Measurements from ENCODE around the gene KLHL18.
A peak's percentile ranks its signal among the peaks of the same experiment; 100 is the strongest.

The KLHL18 gene

GRCh38 chr3:47370887-47371697 lies 88.3 kb downstream of the KLHL18 start:
- no peaks in the 10 kb centered on the region for H3F3A ChIP-seq (ENCODE audit: low read depth)
- H3K36me3 ChIP-seq (ENCODE audit: insufficient read depth, low read length) = no peaks in the 10 kb centered on the region
- no peak overlapping the region for H2AFZ ChIP-seq (ENCODE audit: low read length)
- H4K20me1 ChIP-seq (ENCODE audit: insufficient read depth, low read length, poor library complexity, severe bottlenecking) = no peaks in the 10 kb centered on the region
- no peaks in the 10 kb centered on the region for H3K27me3 ChIP-seq (ENCODE audit: insufficient read depth, low read length, poor library complexity, severe bottlenecking)
- H3K4me2 ChIP-seq (ENCODE audit: low read depth, low read length, poor library complexity, severe bottlenecking) = no peak overlapping the region
- TF ChIP-seq EZH2phosphoT487 (IDR thresholded peaks at IDR 0.05; ENCODE audit: borderline replicate concordance) = no peak
- TF ChIP-seq CTCF (conservative IDR thresholded peaks at IDR 0.05; ENCODE audit: low read length) = peak; percentile 16; the same call in 1 of the 2 replicates
- H3K9ac ChIP-seq (ENCODE audit: low read depth, low read length, poor library complexity, severe bottlenecking) = no peak overlapping the region
- H3K4me3 ChIP-seq (ENCODE audit: low read length, poor library complexity, severe bottlenecking) = no peak overlapping the region
- no peaks in the 10 kb centered on the region for H3K79me2 ChIP-seq (ENCODE audit: insufficient read depth, low read length)
- H3K9me3 ChIP-seq (ENCODE audit: insufficient read depth, low read depth, low read length) = no peaks in the 10 kb centered on the region
- H3K4me1 ChIP-seq (ENCODE audit: insufficient read depth, low read length, poor library complexity, severe bottlenecking) = no peaks in the 10 kb centered on the region
- H3K9me2 ChIP-seq (replicated peaks; ENCODE audit: low read depth, low read length) = no peaks in the 10 kb centered on the region

GRCh38 chr3:47374587-47374986 lies 91.8 kb downstream of the KLHL18 start:
- Histone ChIP-seq H3K27me3 (ENCODE audit: insufficient read depth, low read length, poor library complexity, severe bottlenecking) (no peaks in the 10 kb centered on the region), H3K4me2 (ENCODE audit: low read depth, low read length, poor library complexity, severe bottlenecking) (no peak overlapping the region), H3K4me1 (ENCODE audit: insufficient read depth, low read length, poor library complexity, severe bottlenecking) (peaks cover 8% of the 10 kb centered on the region), H3K4me3 (ENCODE audit: low read length, poor library complexity, severe bottlenecking) (no peak overlapping the region), H3K79me2 (ENCODE audit: insufficient read depth, low read length) (peaks cover 12% of the 10 kb centered on the region), H3K9me3 (ENCODE audit: insufficient read depth, low read depth, low read length) (no peaks in the 10 kb centered on the region), H3K9ac (ENCODE audit: low read depth, low read length, poor library complexity, severe bottlenecking) (no peak overlapping the region), H4K20me1 (ENCODE audit: insufficient read depth, low read length, poor library complexity, severe bottlenecking) (no peaks in the 10 kb centered on the region), H3K36me3 (ENCODE audit: insufficient read depth, low read length) (no peaks in the 10 kb centered on the region), H3F3A (ENCODE audit: low read depth) (no peaks in the 10 kb centered on the region), H2AFZ (ENCODE audit: low read length) (no peak overlapping the region), H3K9me2 (replicated peaks; ENCODE audit: low read depth, low read length) (no peaks in the 10 kb centered on the region)
- TF ChIP-seq EZH2phosphoT487 (IDR thresholded peaks at IDR 0.05; ENCODE audit: borderline replicate concordance) (no peak), CTCF (conservative IDR thresholded peaks at IDR 0.05; ENCODE audit: low read length) (no peak)

- Histone ChIP-seq H3K4me3 (ENCODE audit: low read length, poor library complexity, severe bottlenecking) (no peak overlapping the region), H3K4me2 (ENCODE audit: low read depth, low read length, poor library complexity, severe bottlenecking) (no peak overlapping the region), H3K9me3 (ENCODE audit: insufficient read depth, low read depth, low read length) (no peaks in the 10 kb centered on the region), H2AFZ (ENCODE audit: low read length) (no peak overlapping the region), H3K4me1 (ENCODE audit: insufficient read depth, low read length, poor library complexity, severe bottlenecking) (peaks cover 14% of the 10 kb centered on the region), H3K9ac (ENCODE audit: low read depth, low read length, poor library complexity, severe bottlenecking) (no peak overlapping the region), H3K79me2 (ENCODE audit: insufficient read depth, low read length) (peaks cover 21% of the 10 kb centered on the region), H3F3A (ENCODE audit: low read depth) (no peaks in the 10 kb centered on the region), H3K27me3 (ENCODE audit: insufficient read depth, low read length, poor library complexity, severe bottlenecking) (no peaks in the 10 kb centered on the region), H4K20me1 (ENCODE audit: insufficient read depth, low read length, poor library complexity, severe bottlenecking) (peaks cover under 1% of the 10 kb centered on the region), H3K9me2 (replicated peaks; ENCODE audit: low read depth, low read length) (no peaks in the 10 kb centered on the region), H3K36me3 (ENCODE audit: insufficient read depth, low read length) (no peaks in the 10 kb centered on the region)
- TF ChIP-seq CTCF (conservative IDR thresholded peaks at IDR 0.05; ENCODE audit: low read length) (no peak), EZH2phosphoT487 (IDR thresholded peaks at IDR 0.05; ENCODE audit: borderline replicate concordance) (no peak)
Observed at GRCh38 chr3:47376393-47376792, 93.6 kb downstream of the KLHL18 start.
